ENCODE measurements around the gene WNT4.

The WNT4 gene

GRCh38 chr1:22071511-22071910, 71.4 kb downstream of the WNT4 start:
- DNase-seq, result no peak
